ENCODE data around the gene ARR3. TPM values are rescaled to one million over a fixed set of nuclear protein-coding genes. Genes with fewer than 3 reads are reported as not detected.
"Not testable (repeated sequence)": the region's sequence is repeated elsewhere in the genome, so short reads cannot be mapped to it uniquely, and the experiment has no call there.

ARR3 gene
- total RNA-seq, 2 donors from 2014 or later: not detected

- Histone ChIP-seq H3K4me1 (replicated peaks) (no peaks in the 10 kb centered on the region), H3K27ac (no peak overlapping the region), H3K36me3 (no peaks in the 10 kb centered on the region), H3K4me3 (no peak overlapping the region), H3K9me3 (no peaks in the 10 kb centered on the region), H3K27me3 (replicated peaks; ENCODE audit: insufficient read depth) (no peaks in the 10 kb centered on the region)
- intact Hi-C loops (cut with DNase I): no loop called here
- 66% methylated on average over 3 of the region's 3 CpGs for WGBS
- DNase-seq (ENCODE audit: low spot score): no peak
- TF ChIP-seq, protein P1, sequence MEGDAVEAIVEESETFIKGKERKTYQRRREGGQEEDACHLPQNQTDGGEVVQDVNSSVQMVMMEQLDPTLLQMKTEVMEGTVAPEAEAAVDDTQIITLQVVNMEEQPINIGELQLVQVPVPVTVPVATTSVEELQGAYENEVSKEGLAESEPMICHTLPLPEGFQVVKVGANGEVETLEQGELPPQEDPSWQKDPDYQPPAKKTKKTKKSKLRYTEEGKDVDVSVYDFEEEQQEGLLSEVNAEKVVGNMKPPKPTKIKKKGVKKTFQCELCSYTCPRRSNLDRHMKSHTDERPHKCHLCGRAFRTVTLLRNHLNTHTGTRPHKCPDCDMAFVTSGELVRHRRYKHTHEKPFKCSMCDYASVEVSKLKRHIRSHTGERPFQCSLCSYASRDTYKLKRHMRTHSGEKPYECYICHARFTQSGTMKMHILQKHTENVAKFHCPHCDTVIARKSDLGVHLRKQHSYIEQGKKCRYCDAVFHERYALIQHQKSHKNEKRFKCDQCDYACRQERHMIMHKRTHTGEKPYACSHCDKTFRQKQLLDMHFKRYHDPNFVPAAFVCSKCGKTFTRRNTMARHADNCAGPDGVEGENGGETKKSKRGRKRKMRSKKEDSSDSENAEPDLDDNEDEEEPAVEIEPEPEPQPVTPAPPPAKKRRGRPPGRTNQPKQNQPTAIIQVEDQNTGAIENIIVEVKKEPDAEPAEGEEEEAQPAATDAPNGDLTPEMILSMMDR (IDR thresholded peaks at IDR 0.05): no peak
- no peak for TF ChIP-seq POLR2A (IDR thresholded peaks at IDR 0.05)
- TF ChIP-seq POLR2AphosphoS5 (IDR thresholded peaks at IDR 0.05): no peak
These were observed 33.6 kb downstream of the ARR3 start for GRCh38 chrX:70301716-70302115.

DNA sequence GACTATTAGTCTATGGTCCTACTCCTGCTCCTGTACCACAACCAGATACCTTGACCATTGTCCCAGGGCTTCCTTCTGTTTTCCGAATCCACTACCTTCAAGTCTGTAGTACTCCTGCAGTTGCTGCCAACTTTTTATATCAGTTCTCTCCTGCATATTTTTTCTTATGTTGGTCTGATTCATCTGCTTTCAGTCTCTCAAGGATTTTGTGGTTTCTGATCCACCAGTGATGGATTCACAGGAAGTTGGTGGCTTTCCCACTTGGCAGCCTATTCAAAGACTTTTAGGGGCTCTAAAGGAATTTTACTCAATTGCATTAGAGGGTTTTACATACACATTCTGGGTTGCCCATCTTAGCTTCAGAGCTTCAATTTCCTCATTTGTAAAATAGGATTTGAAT lies 45.4 kb downstream of the ARR3 start:
- no peaks in the 10 kb centered on the region for H3K9me3 ChIP-seq
- TF ChIP-seq POLR2AphosphoS5 (IDR thresholded peaks at IDR 0.05) (no peak), POLR2A (IDR thresholded peaks at IDR 0.05) (no peak)
- TF ChIP-seq, protein P1 (IDR thresholded peaks at IDR 0.05): no peak
- no peak overlapping the region for H3K4me3 ChIP-seq
- intact Hi-C loops (cut with DNase I): no loop called here
- no peak overlapping the region for H3K27ac ChIP-seq
- H3K4me1 ChIP-seq (replicated peaks): no peaks in the 10 kb centered on the region
- 100% methylated on average over 1 of the region's 1 CpG for WGBS
- H3K36me3 ChIP-seq: no peaks in the 10 kb centered on the region
- no peaks in the 10 kb centered on the region for H3K27me3 ChIP-seq (replicated peaks; ENCODE audit: insufficient read depth)
- DNase-seq (ENCODE audit: low spot score): no peak

DNA sequence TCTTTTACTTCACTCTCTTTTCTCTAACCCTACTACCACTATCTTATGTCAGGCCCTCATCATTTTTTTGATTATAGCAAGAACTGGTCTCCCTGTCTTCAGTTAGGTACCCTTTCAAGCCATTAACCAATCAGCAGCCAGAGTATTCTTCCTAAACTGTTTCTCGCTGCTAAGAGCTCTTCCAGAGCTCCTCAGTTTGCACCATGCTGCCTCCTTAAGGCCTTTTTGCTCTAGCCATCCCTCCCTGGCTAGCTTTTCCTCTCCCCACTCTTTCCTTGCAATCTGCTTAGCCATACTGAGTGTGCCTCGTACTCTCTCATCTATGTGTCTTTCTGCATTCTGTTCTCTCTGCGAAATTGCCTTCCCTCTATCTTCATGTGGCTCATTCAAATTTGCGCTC lies 54.6 kb downstream of the ARR3 start:
- H3K27ac ChIP-seq: no peak overlapping the region
- H3K9me3 ChIP-seq: no peaks in the 10 kb centered on the region
- H3K4me3 ChIP-seq: no peak overlapping the region
- intact Hi-C loops (cut with DNase I): no loop called here
- H3K27me3 ChIP-seq (replicated peaks; ENCODE audit: insufficient read depth): no peaks in the 10 kb centered on the region
- DNase-seq (ENCODE audit: low spot score): no peak
- H3K4me1 ChIP-seq (replicated peaks): no peaks in the 10 kb centered on the region
- no peak for TF ChIP-seq POLR2AphosphoS5 (IDR thresholded peaks at IDR 0.05)
- TF ChIP-seq POLR2A (IDR thresholded peaks at IDR 0.05): no peak
- TF ChIP-seq, protein P1 (IDR thresholded peaks at IDR 0.05): no peak
- no peaks in the 10 kb centered on the region for H3K36me3 ChIP-seq
- WGBS: 96% methylated on average over 4 of the region's 4 CpGs

- WGBS: 98% methylated on average over 6 of the region's 6 CpGs
These were observed 55.5 kb downstream of the ARR3 start for GRCh38 chrX:70323628-70324027.

DNA sequence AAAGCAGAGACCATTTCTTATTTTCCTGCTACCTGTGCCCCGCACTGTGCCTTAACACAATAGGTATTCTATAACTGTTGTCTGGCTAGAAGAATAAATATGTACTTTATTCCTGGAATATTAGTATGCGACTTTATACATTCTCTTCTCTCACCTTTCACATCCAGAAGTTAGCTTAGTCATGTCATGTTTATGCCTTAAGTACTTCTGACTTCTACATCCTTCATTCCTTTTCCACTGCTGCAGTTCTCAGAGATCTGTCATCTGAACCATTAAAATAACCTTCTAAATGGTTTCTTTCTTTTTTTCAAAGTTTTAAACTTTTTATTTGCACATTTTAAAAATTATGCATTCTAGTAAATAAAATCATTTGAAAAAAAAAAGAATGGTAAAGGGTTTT lies 56.2 kb downstream of the ARR3 start:
- Histone ChIP-seq H3K27me3 (replicated peaks; ENCODE audit: insufficient read depth) (no peaks in the 10 kb centered on the region), H3K4me3 (no peak overlapping the region), H3K36me3 (no peaks in the 10 kb centered on the region), H3K27ac (no peak overlapping the region), H3K4me1 (replicated peaks) (no peaks in the 10 kb centered on the region), H3K9me3 (no peaks in the 10 kb centered on the region)
- WGBS: 84% methylated on average over 2 of the region's 2 CpGs
- intact Hi-C loops (cut with DNase I): no loop called here
- TF ChIP-seq POLR2AphosphoS5 (IDR thresholded peaks at IDR 0.05): no peak
- no peak for TF ChIP-seq POLR2A (IDR thresholded peaks at IDR 0.05)
- TF ChIP-seq, protein P1 (IDR thresholded peaks at IDR 0.05): no peak
- no peak for DNase-seq (ENCODE audit: low spot score)

More at GRCh38 chrX:70323628-70324027, 55.5 kb downstream of the ARR3 start:
- H3K4me1 ChIP-seq (replicated peaks); DNase-seq (ENCODE audit: low spot score); H3K4me3 ChIP-seq; H3K36me3 ChIP-seq; H3K9me3 ChIP-seq; H3K27me3 ChIP-seq (replicated peaks; ENCODE audit: insufficient read depth); intact Hi-C loops (cut with DNase I); H3K27ac ChIP-seq: not testable (repeated sequence)
